SH-SY5Y (cell line): ENCODE measurements around the gene KRTAP16-1.

Source experiments
- GATA2 ChIP-seq: IDR thresholded peaks from 2 replicates; pipeline ENCODE4 v1.6.1; 2011; ENCODE audit warnings: mild to moderate bottlenecking, low read depth, low read length
- GATA3 ChIP-seq: IDR thresholded peaks from 2 replicates; pipeline ENCODE4 v1.6.1; 2011; ENCODE audit warnings: low read depth, mild to moderate bottlenecking, low read length, moderate library complexity

- TF ChIP-seq GATA2 (no peak), GATA3 (no peak)
Measured at GRCh38 chr17:41331606-41332005, 22.5 kb upstream of the KRTAP16-1 start.
